ENCODE results near the gene STOX2. TPM values are rescaled to one million over a fixed set of nuclear protein-coding genes. Genes with fewer than 3 reads are reported as not detected.

Gene STOX2
- total RNA-seq, 1 donor from 2014 or later: not detected

- intact Hi-C loops (cut with micrococcal nuclease): no loop called here
These were observed 16.5 kb upstream of the STOX2 start for GRCh38 chr4:183888564-183888963.

- intact Hi-C loops (cut with micrococcal nuclease): no loop called here
These were observed 15.9 kb upstream of the STOX2 start for GRCh38 chr4:183889190-183889589.

GRCh38 chr4:183897193-183897592, 7.9 kb upstream of the STOX2 start:
- intact Hi-C loops (cut with micrococcal nuclease): no loop called here

GRCh38 chr4:183898456-183898855, 6.7 kb upstream of the STOX2 start:
- intact Hi-C loops (cut with micrococcal nuclease): no loop called here

- intact Hi-C loops (cut with micrococcal nuclease): no loop called here
These were observed 1.9 kb upstream of the STOX2 start for GRCh38 chr4:183903021-183903760.

GRCh38 chr4:183905593-183906488, 734 bp downstream of the STOX2 start:
- intact Hi-C loops (cut with micrococcal nuclease): loop anchor here (5.0 kb wide), 1 partner anchor 1116 kb away; no protein-coding TSS in a partner anchor

- intact Hi-C loops (cut with micrococcal nuclease): loop anchor here (5.0 kb wide), 1 partner anchor 1116 kb away; no protein-coding TSS in a partner anchor
These were observed 1.3 kb downstream of the STOX2 start for GRCh38 chr4:183906489-183906738.

- intact Hi-C loops (cut with micrococcal nuclease): loop anchor here (5.0 kb wide), 1 partner anchor 1115 kb away; no protein-coding TSS in a partner anchor
These were observed 1.9 kb downstream of the STOX2 start for GRCh38 chr4:183906739-183907651.

- intact Hi-C loops (cut with micrococcal nuclease): loop anchor here (5.0 kb wide), 1 partner anchor 1114 kb away; no protein-coding TSS in a partner anchor
These were observed 3.0 kb downstream of the STOX2 start for GRCh38 chr4:183907871-183908683.

- intact Hi-C loops (cut with micrococcal nuclease): loop anchor here (5.0 kb wide), 1 partner anchor 1113 kb away; no protein-coding TSS in a partner anchor
These were observed 4.1 kb downstream of the STOX2 start for GRCh38 chr4:183909187-183909586.

GRCh38 chr4:183909801-183910200, 4.7 kb downstream of the STOX2 start:
- intact Hi-C loops (cut with micrococcal nuclease): loop anchor here (5.0 kb wide), 1 partner anchor 1112 kb away; no protein-coding TSS in a partner anchor

- intact Hi-C loops (cut with micrococcal nuclease): no loop called here
These were observed 7.5 kb downstream of the STOX2 start for GRCh38 chr4:183912585-183912984.

- intact Hi-C loops (cut with micrococcal nuclease): no loop called here
These were observed 10.9 kb downstream of the STOX2 start for GRCh38 chr4:183915976-183916375.

GRCh38 chr4:183918696-183919095, 13.6 kb downstream of the STOX2 start:
- intact Hi-C loops (cut with micrococcal nuclease): no loop called here

GRCh38 chr4:183919141-183919540, 14.0 kb downstream of the STOX2 start:
- intact Hi-C loops (cut with micrococcal nuclease): no loop called here

- intact Hi-C loops (cut with micrococcal nuclease): no loop called here
These were observed 15.4 kb downstream of the STOX2 start for GRCh38 chr4:183920512-183920911.

GRCh38 chr4:183921335-183921734, 16.2 kb downstream of the STOX2 start:
- intact Hi-C loops (cut with micrococcal nuclease): no loop called here

GRCh38 chr4:183924362-183925044, 19.4 kb downstream of the STOX2 start:
- intact Hi-C loops (cut with micrococcal nuclease): no loop called here

GRCh38 chr4:183926950-183927349, 21.8 kb downstream of the STOX2 start:
- intact Hi-C loops (cut with micrococcal nuclease): no loop called here

- intact Hi-C loops (cut with micrococcal nuclease): no loop called here
These were observed 27.5 kb downstream of the STOX2 start for GRCh38 chr4:183932576-183932975.

All from T-helper 1 cell treated with Interleukin-12 subunit alpha and Interleukin-12 subunit beta and Interleukin-4 antibody, amounts not matched to agents 30 ng/mL and 1 ng/mL, for 36 hours (primary cell).